ENCODE data around the gene KCNT1. TPM values are rescaled to one million over a fixed set of nuclear protein-coding genes. Genes with fewer than 3 reads are reported as not detected.

Gene KCNT1
- total RNA-seq, 1 experiment from 2014 or later: 0.17 TPM

GRCh38 chr9:135757356-135757755, 55.4 kb downstream of the KCNT1 start:
- ATAC-seq (no peak), DNase-seq (ENCODE audit: low read depth, low spot score) (no peak)
- intact Hi-C loops (cut with micrococcal nuclease): no loop called here
- Histone ChIP-seq H3K36me3 (ENCODE audit: control insufficient read depth in 1 of 2, insufficient read depth in 2 of 2, low read length in 2 of 2) (no peaks in the 10 kb centered on the region), H3K27me3 (ENCODE audit: insufficient read depth, low read length) (no peaks in the 10 kb centered on the region), H2AFZ (ENCODE audit: low read depth, low read length, poor library complexity, severe bottlenecking) (no peak overlapping the region), H3K4me1 (ENCODE audit: control insufficient read depth in 1 of 2, insufficient read depth in 2 of 2, low read length in 2 of 2) (no peaks in the 10 kb centered on the region), H3K4me3 (replicated peaks in 1 of 2; ENCODE audit: low read depth in 1 of 2, low read length in 2 of 2) (no peak overlapping the region), H3K9ac (ENCODE audit: low read length) (no peak overlapping the region), H4K20me1 (ENCODE audit: insufficient read depth) (no peaks in the 10 kb centered on the region), H3K27ac (ENCODE audit: low read depth, low read length) (no peak overlapping the region), H3K9me3 (ENCODE audit: control insufficient read depth in 1 of 2, insufficient read depth in 1 of 2, low read depth in 1 of 2, low read length in 2 of 2) (no peaks in the 10 kb centered on the region), H3K79me2 (ENCODE audit: insufficient read depth, low read length) (no peaks in the 10 kb centered on the region), H3K9me2 (ENCODE audit: insufficient read depth) (no peaks in the 10 kb centered on the region), H3K4me2 (ENCODE audit: low read length) (no peak overlapping the region)
- ChIA-PET POLR2A (no interaction called here), RAD21 (ENCODE audit: low non-redundant PET in 1 of 2, low total read pairs in 2 of 2, uncharacterized antibody in 2 of 2, unreplicated experiment in 2 of 2) (no interaction called here), CTCF (no interaction called here)
- BruUV-seq (replicated peaks): no TSS peak
- TF ChIP-seq FOSL1 (IDR thresholded peaks at IDR 0.05; ENCODE audit: low read depth) (no peak), YY1 (IDR thresholded peaks at IDR 0.05; ENCODE audit: extremely low read depth, insufficient replicate concordance, low read depth, low read length) (no peak), EGR1 (IDR thresholded peaks at IDR 0.05; ENCODE audit: low read depth) (no peak), ZNF274 (IDR thresholded peaks at IDR 0.05; ENCODE audit: low read depth, low read length) (no peak), ZFX (IDR thresholded peaks at IDR 0.05) (no peak), SP1 (IDR thresholded peaks at IDR 0.05; ENCODE audit: low read depth) (no peak), ZBTB33 (IDR thresholded peaks at IDR 0.05; ENCODE audit: extremely low read depth, insufficient replicate concordance, low read length) (no peak), REST (IDR thresholded peaks at IDR 0.05; ENCODE audit: low read depth) (no peak), SRF (IDR thresholded peaks at IDR 0.05; ENCODE audit: low read depth) (no peak), EZH2 (IDR thresholded peaks at IDR 0.05) (no peak), ELF1 (IDR thresholded peaks at IDR 0.05; ENCODE audit: borderline replicate concordance, low read depth) (no peak), CBX3 (IDR thresholded peaks at IDR 0.05; ENCODE audit: low read depth) (no peak), ATF3 (IDR thresholded peaks at IDR 0.05) (no peak), SIN3A (IDR thresholded peaks at IDR 0.05; ENCODE audit: low read depth) (no peak)

Measured in HCT116 (cell line).